Renal cortical epithelial cell (primary cell): ENCODE data around the gene CYP46A1. TPM values are rescaled to one million over a fixed set of nuclear protein-coding genes. Genes with fewer than 3 reads are reported as not detected.

Source experiments
- total RNA-seq: library from RNA; depleted of rRNA; stranded (reverse); fragments of >200 nt; gene quantifications from 2 replicates; pipeline ENCODE4 v1.2.3, GENCODE V29; 2014

Gene CYP46A1
- total RNA-seq, 1 donor from 2014 or later = 0.50 TPM

Other genes starting within 250 kb of the CYP46A1 start
- gene SETD3, start 203.4 kb upstream of the CYP46A1 start, total RNA-seq = 85.9 and 96.7 TPM in 2 replicates
- gene CCNK, start 202.9 kb upstream of the CYP46A1 start, total RNA-seq = 25.2 and 49.1 TPM in 2 replicates
- 11.0 and 11.6 TPM in 2 replicates for gene CCDC85C, start 80.1 kb upstream of the CYP46A1 start, total RNA-seq
- 1.8 and 2.6 TPM in 2 replicates for gene HHIPL1, start 39.2 kb upstream of the CYP46A1 start, total RNA-seq
- 69.3 and 130 TPM in 2 replicates for gene EML1, start 109.1 kb downstream of the CYP46A1 start, total RNA-seq